GM18907 (cell line): Measurements from ENCODE around the gene HSPA9.

Experiments used
- ATAC-seq: cut with Tn5 transposase; IDR thresholded peaks from one replicate; pipeline ENCODE4 v1.9.1; 2021; ENCODE audit warnings: mild to moderate bottlenecking, moderate library complexity; ENCODE audit not compliant: unreplicated experiment

HSPA9 gene

DNA sequence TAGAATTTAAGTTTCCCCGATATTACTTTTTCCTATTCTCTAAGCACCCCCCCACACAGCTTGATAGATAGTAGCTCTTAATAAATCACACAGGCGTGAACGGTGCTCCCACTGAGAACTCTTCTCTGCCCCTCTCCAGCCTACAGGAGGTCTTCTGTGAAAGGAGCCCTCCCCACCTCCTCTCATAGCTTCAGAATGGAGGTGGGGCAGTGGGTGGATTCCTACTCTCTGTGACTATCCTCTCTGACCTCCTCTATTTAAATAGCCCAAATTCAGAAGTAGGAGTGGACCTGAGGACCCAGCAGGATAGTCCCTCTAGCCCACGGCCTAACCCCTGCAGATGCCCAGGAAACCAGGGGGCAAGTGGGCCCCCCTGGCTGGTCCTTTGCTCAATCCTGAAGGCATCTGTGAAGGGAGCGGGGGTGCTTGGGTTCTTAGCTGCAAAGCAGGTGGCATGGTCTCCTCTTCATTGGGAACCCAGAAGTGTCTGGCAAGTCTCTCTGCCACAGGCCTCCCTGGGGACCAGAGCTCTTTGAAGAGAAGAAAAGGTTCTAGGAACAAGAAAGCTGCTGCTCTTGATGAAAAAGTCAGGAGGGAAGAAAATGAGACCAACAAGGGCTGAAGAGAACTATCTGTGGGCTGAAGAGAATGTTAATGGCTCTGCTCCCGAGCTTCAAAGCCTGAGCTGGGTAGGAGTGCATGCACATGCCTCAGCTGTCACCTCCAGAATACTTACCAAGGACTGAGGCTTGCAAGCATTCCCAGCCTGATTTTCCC is 21.1 kb upstream of the HSPA9 start:
- no peak for ATAC-seq

GRCh38 chr5:138595180-138595795 is 20.1 kb upstream of the HSPA9 start:
- ATAC-seq = no peak

GRCh38 chr5:138594305-138595058 is 19.3 kb upstream of the HSPA9 start:
- no peak for ATAC-seq

DNA sequence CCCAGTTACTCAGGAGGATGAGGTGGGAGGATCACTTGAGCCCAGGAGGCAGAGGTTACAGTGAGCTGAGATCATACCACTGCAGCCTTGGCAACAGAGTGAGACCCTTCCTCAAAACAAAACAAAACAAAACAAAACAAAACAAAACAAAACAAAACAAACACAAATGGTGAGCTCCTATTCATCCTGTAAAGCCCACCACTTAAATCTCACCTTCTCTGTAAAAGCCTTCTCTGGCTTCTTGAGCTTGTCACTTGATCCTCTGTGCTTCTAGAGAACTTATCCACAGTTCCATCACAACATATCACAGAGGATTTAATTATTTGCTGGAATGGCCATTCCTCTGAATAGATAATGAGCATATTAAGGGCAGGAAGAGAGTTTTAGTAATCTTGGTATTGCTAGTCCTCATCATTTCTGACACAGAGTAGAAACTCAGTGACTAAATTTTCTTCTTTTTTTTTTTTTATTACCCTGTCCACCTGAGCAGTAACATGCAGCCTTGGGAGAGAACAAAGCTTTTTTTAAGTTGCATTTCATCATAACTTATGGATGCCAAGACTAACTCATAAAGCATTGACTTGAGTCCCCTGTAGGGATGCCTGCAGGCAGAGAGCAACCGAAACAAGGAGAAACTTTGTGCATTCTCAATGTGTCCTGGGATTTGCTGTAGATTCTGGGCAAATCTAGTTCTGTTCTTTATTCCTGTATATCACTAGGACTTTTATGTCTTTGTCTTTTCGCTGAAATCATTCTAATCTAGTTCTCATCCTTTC is 13.0 kb upstream of the HSPA9 start:
- no peak for ATAC-seq

- ATAC-seq = no peak
Observed at GRCh38 chr5:138585157-138585556, 10.0 kb upstream of the HSPA9 start.

GRCh38 chr5:138583984-138584637 is 8.9 kb upstream of the HSPA9 start:
- no peak for ATAC-seq

DNA sequence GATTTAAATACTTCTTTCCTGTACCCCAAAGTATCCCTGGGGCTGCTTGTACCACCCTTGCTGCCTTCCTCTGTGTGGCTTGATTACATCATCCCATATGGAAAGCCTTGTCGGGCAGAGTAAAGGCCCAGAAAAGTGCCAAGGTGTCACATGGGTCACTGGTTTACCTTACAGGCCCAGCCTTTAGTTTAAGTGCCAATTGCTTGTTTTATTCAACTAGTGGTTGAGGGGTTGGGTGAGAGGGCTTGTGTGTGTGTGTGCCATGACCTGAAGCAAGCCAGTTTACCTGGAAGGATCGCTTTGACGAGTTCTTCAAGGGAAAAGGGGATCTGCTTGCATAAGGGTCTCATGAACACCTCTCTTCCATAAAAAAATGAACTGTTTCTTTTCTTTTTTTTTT is 7.8 kb upstream of the HSPA9 start:
- no peak for ATAC-seq

- ATAC-seq = no peak
Observed at GRCh38 chr5:138580777-138581176, 5.6 kb upstream of the HSPA9 start.

DNA sequence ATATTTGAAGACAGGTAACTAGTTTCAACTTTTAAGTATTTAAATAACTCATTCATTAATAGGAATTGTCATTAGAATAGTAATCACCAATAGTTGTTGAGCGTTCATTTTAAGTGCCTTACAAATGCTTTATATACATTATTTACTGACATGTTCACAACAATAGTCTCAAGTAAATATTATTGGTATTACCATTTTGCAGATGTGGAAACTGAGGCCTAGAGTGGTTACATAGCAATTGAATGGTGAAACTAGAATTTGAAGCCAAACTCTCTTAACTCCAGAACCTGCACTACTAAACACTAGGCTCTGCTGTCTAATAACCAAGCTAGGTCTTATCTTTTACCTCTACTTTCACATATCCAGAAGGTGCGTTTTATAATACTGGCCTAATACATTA is 4.8 kb upstream of the HSPA9 start:
- no peak for ATAC-seq

GRCh38 chr5:138579517-138579863 is 4.3 kb upstream of the HSPA9 start:
- ATAC-seq = no peak

GRCh38 chr5:138577452-138577851 is 2.3 kb upstream of the HSPA9 start:
- ATAC-seq = no peak

DNA sequence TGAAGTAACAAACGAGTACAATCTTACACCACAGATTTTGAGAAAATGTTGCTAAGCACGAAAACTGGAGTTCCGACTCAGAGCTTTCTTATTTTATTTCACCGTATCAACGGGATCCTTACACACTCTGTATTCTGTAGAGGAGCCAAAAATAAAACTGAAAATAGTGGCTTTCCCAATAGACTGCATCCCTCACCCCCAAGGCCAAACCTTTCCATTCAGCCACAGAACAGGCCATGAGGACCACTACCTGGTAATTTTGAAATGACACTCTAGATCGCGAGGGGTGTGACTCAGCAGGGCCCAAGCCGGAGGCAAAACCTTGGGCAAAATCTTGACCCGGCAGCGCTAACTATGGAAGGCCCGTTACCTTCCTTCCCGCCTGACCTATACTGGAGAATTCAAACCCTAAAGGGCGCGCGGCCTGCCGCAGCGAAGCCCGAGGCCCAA is 432 bp downstream of the HSPA9 start:
- no peak for ATAC-seq

DNA sequence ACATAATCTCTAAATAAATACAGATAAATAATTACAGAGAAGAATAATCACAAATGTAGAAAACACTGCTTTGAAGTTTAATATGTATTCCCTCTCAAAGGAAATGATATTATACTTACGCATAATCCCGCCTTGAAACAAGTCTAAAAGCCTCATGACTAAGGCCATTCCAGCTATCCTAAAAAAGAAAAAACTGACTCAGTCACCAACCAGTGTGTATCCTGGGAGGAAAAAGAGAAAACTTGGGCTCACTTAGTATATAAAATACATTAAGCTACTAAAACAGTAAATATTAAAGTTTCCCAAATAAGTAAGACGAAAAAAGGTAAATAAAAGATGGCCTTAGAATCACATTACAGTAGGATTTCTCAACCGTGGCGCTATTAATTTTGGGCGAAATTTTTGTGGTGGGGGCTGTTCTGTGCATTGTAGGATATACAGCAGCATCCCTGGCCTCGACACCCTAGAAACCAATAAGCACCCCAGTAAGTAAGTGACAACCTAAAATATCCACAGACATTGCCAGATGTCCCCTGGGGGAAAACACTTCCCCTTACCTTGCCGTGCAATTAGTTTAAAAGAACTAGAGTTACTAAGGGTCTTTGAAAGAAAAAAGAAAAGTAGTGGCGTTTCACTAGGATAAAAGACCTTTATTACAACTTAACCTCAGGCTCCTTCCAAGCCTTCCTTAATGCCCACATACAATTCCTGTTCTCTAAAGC is 1.1 kb downstream of the HSPA9 start:
- ATAC-seq = no peak

GRCh38 chr5:138573223-138573622 is 2.0 kb downstream of the HSPA9 start:
- no peak for ATAC-seq

GRCh38 chr5:138570871-138571270 is 4.3 kb downstream of the HSPA9 start:
- ATAC-seq = no peak

DNA sequence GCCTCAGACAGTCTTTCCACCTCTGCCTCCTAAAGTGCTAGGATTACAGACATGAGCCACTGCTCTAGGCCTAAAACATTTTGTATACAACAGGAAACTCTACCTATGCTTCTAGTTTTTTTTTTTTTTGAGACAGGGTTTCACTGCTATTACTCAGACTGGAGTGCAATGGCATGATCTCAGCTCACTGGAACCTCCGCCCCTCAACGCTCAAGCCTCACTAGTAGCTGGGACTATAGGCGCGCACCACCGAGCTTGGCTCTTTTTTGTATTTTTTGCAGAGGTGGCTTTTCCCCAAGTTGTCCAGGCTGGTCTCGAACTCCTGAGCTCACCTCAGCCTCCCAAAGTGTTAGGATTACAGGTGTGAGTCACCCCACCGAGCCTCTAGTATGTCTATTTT is 5.4 kb downstream of the HSPA9 start:
- ATAC-seq = no peak

- no peak for ATAC-seq
Observed at GRCh38 chr5:138568061-138568824, 7.0 kb downstream of the HSPA9 start.

- ATAC-seq = no peak
Observed at GRCh38 chr5:138566792-138567191, 8.4 kb downstream of the HSPA9 start.

DNA sequence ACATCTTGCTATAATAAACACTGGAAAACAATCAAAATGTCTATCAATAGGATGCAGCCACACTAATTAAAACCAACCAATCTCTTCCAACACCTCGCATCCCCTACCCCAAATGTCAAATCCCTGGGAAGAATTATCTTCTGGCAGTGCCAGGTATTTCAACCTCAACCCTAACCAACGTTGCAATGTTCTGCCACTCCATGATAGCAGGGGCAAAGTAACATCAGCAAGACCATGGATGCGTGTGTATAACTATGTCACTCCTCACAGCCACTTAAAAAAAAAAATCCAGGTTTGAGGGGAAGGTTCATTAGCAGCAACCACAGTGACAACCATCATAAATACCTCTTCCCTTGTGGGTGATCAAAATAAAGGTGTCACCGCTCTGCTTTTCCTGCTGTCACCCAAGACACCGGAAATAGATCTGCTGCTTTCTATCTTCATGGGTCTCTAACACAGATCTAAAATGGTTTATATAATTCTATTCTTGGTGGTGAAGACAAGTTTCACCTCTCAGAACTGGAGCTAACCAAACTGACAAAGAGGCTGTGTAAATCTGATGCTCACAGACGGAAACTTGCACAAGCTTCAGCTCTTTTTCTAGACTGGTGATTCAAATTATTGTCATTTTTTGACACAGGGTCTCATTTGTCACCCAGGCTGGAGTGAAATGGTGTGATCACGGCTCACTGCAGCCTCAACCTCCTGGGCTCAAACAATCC is 9.9 kb downstream of the HSPA9 start:
- no peak for ATAC-seq
